H1 (cell line): ENCODE data around the gene RGS6.

Source experiments
- CTCF ChIP-seq, 3 experiments: IDR thresholded peaks; 1 replicate in 2 of 3; 2 replicates in 1 of 3; pipeline versions ENCODE4 v1.5.1 to v1.6.1; 2011; ENCODE audit warnings: low read length in 3 of 3, mild to moderate bottlenecking in 3 of 3, inconsistent platforms in 2 of 3, low read depth in 1 of 3, moderate library complexity in 1 of 3; ENCODE audit not compliant: insufficient read depth in 1 of 3; ENCODE audit errors: control extremely low read depth in 1 of 3
- EGR1 ChIP-seq: IDR thresholded peaks from 2 replicates; pipeline ENCODE4 v1.6.1; 2011; ENCODE audit warnings: low read depth, low read length, borderline replicate concordance
- EZH2 ChIP-seq: fragments of 200-600 bp; sonication (generic); IDR thresholded peaks from 2 replicates; pipeline ENCODE4 v1.7.1; 2012; ENCODE audit warnings: low read depth, mild to moderate bottlenecking, moderate library complexity, low read length, inconsistent platforms; ENCODE audit not compliant: severe bottlenecking
- MAFK ChIP-seq: IDR thresholded peaks from 2 replicates; pipeline ENCODE4 v1.6.1; 2012; ENCODE audit warnings: low read depth, mild to moderate bottlenecking, improper control_type of control experiment, low read length
- POLR2A ChIP-seq, 2 experiments: IDR thresholded peaks; 1 replicate in 1 of 2; 2 replicates in 1 of 2; pipeline ENCODE4 v1.6.1; 2011; ENCODE audit warnings: low read depth in 2 of 2, low read length in 2 of 2, mild to moderate bottlenecking in 2 of 2; ENCODE audit errors: control extremely low read depth in 1 of 2
- POLR2AphosphoS5 ChIP-seq: IDR thresholded peaks from 2 replicates; pipeline ENCODE4 v1.6.1; 2011; ENCODE audit warnings: low read depth, low read length
- SAP30 ChIP-seq: fragments of 300-600 bp; sonication (generic); IDR thresholded peaks from 2 replicates; pipeline ENCODE4 v1.7.1; 2012; ENCODE audit warnings: low read length, moderate library complexity, mild to moderate bottlenecking, inconsistent platforms; ENCODE audit not compliant: insufficient read depth, insufficient replicate concordance
- SIN3A ChIP-seq, 2 experiments: IDR thresholded peaks in 1 of 2; conservative IDR thresholded peaks in 1 of 2; 2 replicates each; pipeline ENCODE4 v1.6.1; 2011 to 2012; ENCODE audit warnings: low read length in 2 of 2, improper control_type of control experiment in 1 of 2, low read depth in 1 of 2, mild to moderate bottlenecking in 1 of 2

GRCh38 chr14:72527591-72527990, 595.4 kb downstream of the RGS6 start:
- no peak for TF ChIP-seq CTCF (IDR thresholded peaks at IDR 0.05; ENCODE audit: control extremely low read depth in 1 of 3, insufficient read depth in 1 of 3, low read depth in 1 of 3, low read length in 3 of 3)
- no peak for TF ChIP-seq POLR2A (IDR thresholded peaks at IDR 0.05; ENCODE audit: control extremely low read depth in 1 of 2, low read depth in 2 of 2, low read length in 2 of 2)
- no peak for TF ChIP-seq SIN3A (conservative IDR thresholded peaks at IDR 0.05 in 1 of 2, IDR thresholded peaks at IDR 0.05 in 1 of 2; ENCODE audit: low read depth in 1 of 2, low read length in 2 of 2)
- TF ChIP-seq MAFK: no peak
- no peak for TF ChIP-seq POLR2AphosphoS5
- no peak for TF ChIP-seq SAP30
- TF ChIP-seq EGR1: no peak
- TF ChIP-seq EZH2: no peak
